OCI-LY7 (cell line): ENCODE measurements around the gene OR11A1. TPM values are rescaled to one million over a fixed set of nuclear protein-coding genes. Genes with fewer than 3 reads are reported as not detected.

Experiments
- BruUV-seq: library from RNA; stranded (reverse); fragments of 400-500 nt; replicated peaks from 2 replicates; lab custom pipeline; 2021; lab: Mats Ljungman, UMichigan
- CTCF ChIA-PET: fragments of 300-600 bp; sonication (Branson Sonifier 250); formaldehyde crosslinking; loops from one replicate; lab custom pipeline; 2022; ENCODE audit warnings: antibody characterized with exemption; ENCODE audit not compliant: unreplicated experiment; lab: Charles Lee
- POLR2A ChIA-PET: fragments of 300-600 bp; sonication (Branson Sonifier 250); formaldehyde crosslinking; loops from one replicate; lab custom pipeline; 2022; ENCODE audit warnings: antibody characterized with exemption; lab: Charles Lee
- DNase-seq: peaks from one replicate; pipeline ENCODE4 v3.0.0-alpha.2; 2015; ENCODE audit warnings: low spot score
- H2AFZ ChIP-seq: fragments of 200-600 bp; sonication (generic), shearing (Covaris generic); 2 replicates; pipeline ENCODE4 v1.6.1; 2014; ENCODE audit warnings: mild to moderate bottlenecking, antibody characterized with exemption, low read length, moderate library complexity
- H3K27ac ChIP-seq: fragments of 200-600 bp; sonication (generic); 2 replicates; pipeline ENCODE4 v1.5.1; 2014; ENCODE audit warnings: mixed run types, low read depth, mild to moderate bottlenecking, moderate library complexity, low read length, inconsistent platforms; ENCODE audit not compliant: poor library complexity, severe bottlenecking
- H3K36me3 ChIP-seq: fragments of 200-600 bp; sonication (generic); 2 replicates; pipeline ENCODE4 v1.6.1; 2014; ENCODE audit warnings: mild to moderate bottlenecking, antibody characterized with exemption, low read length, moderate library complexity, mixed read lengths; ENCODE audit not compliant: insufficient read depth
- H3K4me1 ChIP-seq: fragments of 200-600 bp; sonication (generic); 2 replicates; pipeline ENCODE4 v1.5.1; 2014; ENCODE audit warnings: mild to moderate bottlenecking, low read length; ENCODE audit not compliant: insufficient read depth, poor library complexity, severe bottlenecking
- H3K4me2 ChIP-seq: fragments of 200-600 bp; sonication (generic); 2 replicates; pipeline ENCODE4 v1.6.1; 2014; ENCODE audit warnings: mild to moderate bottlenecking, low read length
- H3K4me3 ChIP-seq: fragments of 200-600 bp; sonication (generic); 2 replicates; pipeline ENCODE4 v1.5.1; 2014; ENCODE audit warnings: mild to moderate bottlenecking, low read depth, low read length; ENCODE audit not compliant: poor library complexity, severe bottlenecking
- H3K79me2 ChIP-seq: fragments of 200-600 bp; sonication (generic); 2 replicates; pipeline ENCODE4 v1.6.1; 2016; ENCODE audit warnings: low read depth, mild to moderate bottlenecking, low read length, moderate library complexity, mixed read lengths; ENCODE audit not compliant: insufficient read depth
- H3K9me2 ChIP-seq: fragments of 200-600 bp; sonication (generic); 2 replicates; pipeline ENCODE4 v1.6.1; 2016; ENCODE audit warnings: mild to moderate bottlenecking, low read length, mixed read lengths; ENCODE audit not compliant: insufficient read depth
- H3K9me3 ChIP-seq: fragments of 200-600 bp; sonication (generic); 2 replicates; pipeline ENCODE4 v1.6.1; 2014; ENCODE audit warnings: mild to moderate bottlenecking, mixed run types, low read length, mixed read lengths
- H4K20me1 ChIP-seq: fragments of 200-600 bp; sonication (generic); 2 replicates; pipeline ENCODE4 v1.6.1; 2014; ENCODE audit warnings: mild to moderate bottlenecking, antibody characterized with exemption, low read length, moderate library complexity, mixed read lengths; ENCODE audit not compliant: insufficient read depth
- CTCF ChIP-seq: fragments of 200-600 bp; sonication (generic); conservative IDR thresholded peaks from 2 replicates; pipeline ENCODE4 v1.5.1; 2014; ENCODE audit warnings: mild to moderate bottlenecking, antibody characterized with exemption, low read length, moderate library complexity, mixed read lengths
- EZH2phosphoT487 ChIP-seq: fragments of 200-600 bp; sonication (generic); IDR thresholded peaks from 2 replicates; pipeline ENCODE4 v1.6.1; 2018; ENCODE audit warnings: low read depth, borderline replicate concordance, mild to moderate bottlenecking, mixed run types, antibody characterized with exemption, low read length, moderate library complexity, mixed read lengths
- intact Hi-C: fragments of 100-400 bp; cut with micrococcal nuclease; formaldehyde crosslinking; loops from one replicate; pipeline ENCODE4 v1.10.0; 2022; ENCODE audit not compliant: unreplicated experiment
- total RNA-seq, 2 experiments: library from RNA; depleted of rRNA in 1 of 2; stranded (reverse); fragments of >200 nt in 1 of 2; shearing (Covaris generic) in 1 of 2; gene quantifications; 2 replicates each; pipeline ENCODE4 v1.2.3, GENCODE V29; 2014 to 2022

The OR11A1 gene
- total RNA-seq, 2 experiments from 2014 or later: not detected

- BruUV-seq: no TSS peak
- Histone ChIP-seq H3K4me2 (no peak overlapping the region), H3K4me3 (no peak overlapping the region), H3K9me3 (no peaks in the 10 kb centered on the region), H3K9me2 (no peaks in the 10 kb centered on the region), H2AFZ (no peak overlapping the region), H4K20me1 (no peaks in the 10 kb centered on the region), H3K79me2 (no peaks in the 10 kb centered on the region), H3K27ac (no peak overlapping the region), H3K36me3 (no peaks in the 10 kb centered on the region), H3K4me1 (no peaks in the 10 kb centered on the region)
- TF ChIP-seq CTCF: no peak
- POLR2A ChIA-PET: interaction anchor here (0.7 kb wide), 1 partner anchor 90 kb away, joined by 3 read pairs; no protein-coding TSS in a partner anchor
- CTCF ChIA-PET: no interaction called here
- DNase-seq: no peak
- intact Hi-C loops: no loop called here
These were observed 32.0 kb upstream of the OR11A1 start for GRCh38 chr6:29488874-29489273.

GRCh38 chr6:29487660-29488059 lies 30.8 kb upstream of the OR11A1 start, which contains the start of gene MAS1L:
MAS1L (minus strand) TSS chr6:29487956; CDS start chr6:29487902, 54 bp downstream.
- Histone ChIP-seq H2AFZ (no peak within 1 kb of the TSS), H3K4me2 (no peak within 1 kb of the TSS), H4K20me1 (no peaks in the 10 kb centered on the region), H3K4me3 (no peak within 1 kb of the TSS), H3K9me2 (no peaks in the 10 kb centered on the region), H3K4me1 (no peaks in the 10 kb centered on the region), H3K9me3 (no peaks in the 10 kb centered on the region), H3K79me2 (no peaks in the 10 kb centered on the region), H3K36me3 (no peaks in the 10 kb centered on the region), H3K27ac (no peak within 1 kb of the TSS)
- no TSS peak for BruUV-seq
- ChIA-PET CTCF (no interaction called here), POLR2A (no interaction called here)
- DNase-seq: no peak
- TF ChIP-seq EZH2phosphoT487: no peak
- no peak for TF ChIP-seq CTCF
- intact Hi-C loops: no loop called here

DNA sequence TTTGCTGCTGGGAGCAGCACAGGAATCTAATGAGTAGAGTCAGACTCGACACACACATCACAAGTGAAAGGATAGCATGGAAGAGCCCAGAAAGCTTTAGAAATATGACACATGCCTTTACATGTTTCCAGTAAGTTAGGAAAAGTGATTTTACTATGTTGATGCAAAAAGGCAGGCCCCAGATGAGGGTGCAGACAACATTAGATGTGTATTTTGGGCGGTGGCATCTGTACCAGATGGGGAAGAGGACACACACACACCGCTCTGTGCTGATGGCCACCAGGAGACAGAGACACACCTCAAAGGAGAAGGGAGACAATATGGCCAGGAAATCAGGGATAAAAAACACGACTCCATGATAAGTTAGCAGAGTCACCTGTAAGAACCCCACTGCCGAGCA lies 30.3 kb upstream of the OR11A1 start:
- DNase-seq: no peak
- TF ChIP-seq EZH2phosphoT487 (no peak), CTCF (no peak)
- no peak overlapping the region for H2AFZ ChIP-seq
- no peaks in the 10 kb centered on the region for H4K20me1 ChIP-seq
- POLR2A ChIA-PET: no interaction called here
- no peaks in the 10 kb centered on the region for H3K4me1 ChIP-seq
- H3K4me3 ChIP-seq: no peak overlapping the region
- CTCF ChIA-PET: no interaction called here
- H3K27ac ChIP-seq: no peak overlapping the region
- no TSS peak for BruUV-seq
- H3K9me3 ChIP-seq: no peaks in the 10 kb centered on the region
- no peak overlapping the region for H3K4me2 ChIP-seq
- H3K79me2 ChIP-seq: no peaks in the 10 kb centered on the region
- no peaks in the 10 kb centered on the region for H3K9me2 ChIP-seq
- intact Hi-C loops: no loop called here
- H3K36me3 ChIP-seq: no peaks in the 10 kb centered on the region
